Left cardiac atrium (tissue), 4 donors: ENCODE data around the gene POLR3A. TPM values are rescaled to one million over a fixed set of nuclear protein-coding genes. Genes with fewer than 3 reads are reported as not detected.

ENCODE experiments used
- ATAC-seq, 2 donors: fragments of 200-7000 bp; cut with Tn5 transposase; one replicate each; pipeline ENCODE4 v1.9.1; 2020; ENCODE audit warnings: mild to moderate bottlenecking in 2 of 2, moderate library complexity in 2 of 2
- DNase-seq: peaks from one replicate; pipeline ENCODE4 v3.0.0-alpha.2; 2020
- intact Hi-C, 2 donors: fragments of 100-400 bp; cut with DNase I; formaldehyde crosslinking; loops; one replicate each; pipeline versions ENCODE4 v1.14.1 to v1.15.1; 2022 to 2023
- total RNA-seq, 2 donors: library from RNA; stranded (reverse); fragmentation: NEBNext Ultra II Directional; extraction: Animal tissue kit (Norgen Biotek cat#: 25700); gene quantifications; one replicate each; pipeline ENCODE4 v1.2.1, GENCODE V29; 2021
- donor health status: DM: no; HTN: yes; CAD: no.
- donor health status: DM: no; HTN: yes; CAD: no; lungs with severe emphysema.
- donor health status: DM: yes; HTN: yes; CAD: no.
- donor health status: Dilated cardiomyopathy.

The POLR3A gene
- total RNA-seq, 2 donors from 2014 or later: 9.7 to 10.2 TPM

GRCh38 chr10:77969114-77969513, 60.2 kb downstream of the POLR3A start:
- ATAC-seq: no peak
- no peak for DNase-seq
- intact Hi-C loops: no loop called here

- no peak for ATAC-seq
- intact Hi-C loops: no loop called here
- no peak for DNase-seq
These were observed 61.7 kb downstream of the POLR3A start for GRCh38 chr10:77967611-77968022.

GRCh38 chr10:77965294-77965693, 64.0 kb downstream of the POLR3A start:
- DNase-seq: no peak
- intact Hi-C loops: no loop called here
- no peak for ATAC-seq

DNA sequence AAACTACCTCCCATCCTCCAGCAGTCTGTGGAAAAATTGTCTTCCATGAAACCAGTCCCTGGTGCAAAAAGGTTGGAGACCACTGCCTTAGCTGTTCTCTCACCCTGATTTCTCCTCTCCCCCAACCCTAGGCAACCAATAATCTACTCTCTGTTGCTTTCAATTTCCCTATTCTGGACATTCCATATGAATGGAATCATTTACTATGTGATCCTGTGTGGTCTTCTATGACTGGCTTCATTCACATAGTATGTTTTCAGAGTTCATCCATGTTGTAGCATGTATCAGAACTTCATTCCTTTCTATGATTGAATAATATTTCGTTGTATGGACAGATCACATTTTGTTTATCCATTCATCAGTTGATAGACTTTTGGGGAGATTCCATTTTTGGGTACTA, 64.5 kb downstream of the POLR3A start:
- intact Hi-C loops: no loop called here
- DNase-seq (no peak), ATAC-seq (no peak)

DNA sequence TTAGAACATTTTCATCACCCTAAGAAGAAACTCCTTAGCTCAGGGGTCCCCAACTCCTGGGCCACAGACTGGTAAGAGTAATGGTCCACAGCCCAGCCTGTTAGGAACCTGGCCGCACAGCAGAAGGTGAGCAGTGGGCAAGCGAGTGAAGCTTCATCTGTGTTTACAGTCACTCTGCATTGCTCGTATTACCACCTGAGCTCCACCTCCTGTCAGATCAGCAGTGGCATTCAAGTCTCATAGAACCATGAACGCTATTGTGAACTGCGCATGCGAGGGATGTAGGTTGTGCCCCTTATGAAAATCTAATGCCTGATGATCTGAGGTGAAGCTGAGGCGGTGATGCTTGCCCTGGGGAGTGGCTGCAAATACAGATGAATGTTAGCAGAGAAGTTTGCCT, 65.4 kb downstream of the POLR3A start:
- intact Hi-C loops: no loop called here
- ATAC-seq (no peak), DNase-seq (no peak)

DNA sequence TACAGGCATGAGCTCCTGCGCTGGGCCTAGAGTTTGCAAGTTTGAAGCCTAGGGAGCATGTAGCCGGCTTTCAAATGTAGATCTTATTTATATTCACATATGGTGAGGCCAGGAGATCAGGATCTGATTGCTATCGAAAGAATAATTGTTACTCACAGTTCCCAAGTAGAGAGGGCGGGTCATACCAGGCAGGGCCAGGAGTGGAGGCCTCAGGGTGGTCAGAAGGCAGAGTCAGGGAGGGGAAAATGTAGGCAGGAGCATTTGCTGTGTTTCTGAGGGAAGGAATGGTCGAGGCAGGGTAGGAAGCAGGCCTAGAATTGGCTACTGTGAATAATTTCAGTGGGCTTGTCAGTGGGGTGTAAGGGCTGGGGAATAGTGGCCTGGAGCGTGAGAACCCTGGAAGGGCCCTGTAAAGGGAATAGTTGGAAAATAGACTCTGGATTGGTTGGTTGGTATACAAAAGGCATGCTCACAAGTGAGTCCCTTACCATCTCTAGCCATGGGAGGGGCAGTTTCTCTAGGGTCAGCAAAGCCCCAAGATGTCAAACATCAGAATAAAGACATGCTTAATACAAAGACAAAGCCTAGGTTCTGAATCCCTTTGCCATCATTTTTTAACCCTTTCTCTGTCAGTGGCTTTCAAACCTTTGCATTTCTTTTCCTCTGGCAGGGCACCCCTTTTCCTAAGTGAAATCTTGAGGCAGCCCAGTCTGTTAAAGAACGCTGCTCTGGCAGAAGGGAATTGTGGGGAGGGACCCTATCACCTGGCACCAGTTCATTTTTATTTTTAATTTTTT, 66.8 kb downstream of the POLR3A start:
- DNase-seq (no peak), ATAC-seq (no peak)
- intact Hi-C loops: no loop called here

DNA sequence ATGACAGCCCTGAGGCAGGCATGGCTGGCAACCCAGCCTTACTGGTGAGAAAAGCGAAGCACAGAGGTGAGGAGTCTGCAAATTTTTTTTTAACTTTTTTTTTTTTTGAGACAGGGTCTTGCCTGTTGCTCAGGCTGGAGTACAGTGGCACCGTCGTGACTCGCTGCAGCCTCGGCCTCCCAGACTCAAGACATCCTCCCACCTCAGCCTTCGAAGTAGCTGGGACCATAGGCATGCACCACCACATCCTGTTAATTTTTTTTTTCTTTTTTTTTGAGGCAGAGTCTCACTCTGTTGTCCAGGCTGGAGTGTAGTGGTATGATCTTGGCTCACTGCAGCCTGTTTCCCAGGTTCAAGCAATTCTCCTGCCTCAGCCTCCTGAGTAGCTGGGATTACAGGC, 67.6 kb downstream of the POLR3A start:
- intact Hi-C loops: no loop called here
- no peak for DNase-seq
- no peak for ATAC-seq

- intact Hi-C loops: no loop called here
- ATAC-seq (no peak), DNase-seq (no peak)
These were observed 68.4 kb downstream of the POLR3A start for GRCh38 chr10:77960829-77961329.

DNA sequence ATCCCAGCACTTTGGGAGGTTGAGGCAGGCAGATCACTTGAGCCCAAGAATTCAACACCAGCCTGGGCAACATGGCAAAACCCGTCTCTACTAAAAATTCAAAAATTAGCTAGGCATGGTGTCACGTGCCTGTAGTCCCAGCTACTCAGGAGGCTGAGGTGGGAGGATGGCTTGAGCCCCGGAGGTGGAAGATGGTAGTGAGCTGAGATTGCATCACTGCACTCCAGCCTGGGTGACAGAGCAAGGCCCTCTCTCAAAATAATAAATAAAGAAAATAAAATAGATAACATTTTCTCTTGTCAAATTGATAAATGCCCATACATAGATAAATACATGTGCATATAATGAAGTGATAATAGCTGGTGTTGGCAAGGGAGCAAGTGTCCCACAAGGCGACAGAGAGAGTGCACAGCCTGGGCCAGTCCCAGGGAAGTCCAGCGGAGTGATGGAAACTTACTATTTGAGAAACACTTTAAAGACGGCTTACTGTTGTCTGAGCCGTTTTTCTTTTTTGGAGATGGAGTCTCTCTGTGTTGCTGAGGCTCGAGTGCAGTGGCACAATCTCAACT, 69.3 kb downstream of the POLR3A start:
- DNase-seq: no peak
- intact Hi-C loops: no loop called here
- ATAC-seq: no peak

- intact Hi-C loops: no loop called here
- DNase-seq: no peak
- no peak for ATAC-seq
These were observed 69.9 kb downstream of the POLR3A start for GRCh38 chr10:77959384-77959783.

DNA sequence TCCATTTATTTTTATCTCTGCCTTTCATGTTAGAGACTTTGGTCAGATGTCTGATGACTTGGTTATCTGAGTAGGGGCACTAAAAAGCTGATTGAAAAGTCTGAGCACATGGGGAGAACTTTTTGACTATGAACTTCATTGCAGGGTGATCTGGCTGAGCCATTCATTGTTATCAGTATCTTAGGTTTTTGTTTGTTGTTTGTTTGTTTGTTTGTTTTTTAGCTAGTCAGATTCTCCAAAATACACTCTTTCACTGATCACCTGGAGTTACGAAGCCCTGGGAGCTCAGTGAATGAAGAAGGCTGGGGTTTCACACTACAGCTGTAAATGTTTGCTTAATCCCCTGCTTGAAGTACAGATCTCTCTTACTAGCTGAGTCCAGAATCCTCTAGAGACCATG, 74.2 kb downstream of the POLR3A start:
- DNase-seq: no peak
- no peak for ATAC-seq
- intact Hi-C loops: no loop called here

- peak; percentile 40 for DNase-seq
- intact Hi-C loops: no loop called here
- peak; percentile 30 to 94 for ATAC-seq
These were observed 80.1 kb downstream of the POLR3A start for GRCh38 chr10:77949167-77949566.

DNA sequence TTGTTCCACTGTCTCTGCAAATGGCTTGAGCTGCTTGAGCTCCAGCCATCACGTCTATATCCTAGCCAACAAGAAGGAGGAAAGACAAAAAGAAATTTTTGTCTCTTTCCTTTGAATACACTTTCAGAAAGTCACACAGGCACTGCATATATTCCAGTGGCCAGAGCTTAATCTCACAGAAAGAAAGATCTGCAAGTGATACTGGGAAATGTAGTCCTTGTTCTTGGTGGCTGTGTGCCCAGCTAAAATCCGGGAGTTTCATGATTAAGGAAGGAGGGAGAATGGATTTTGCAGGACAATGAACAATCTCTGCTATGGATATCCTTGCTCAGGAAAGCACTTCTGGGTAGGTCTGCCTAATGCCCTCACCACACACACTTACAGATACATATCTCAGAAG, 83.2 kb downstream of the POLR3A start:
- no peak for ATAC-seq

GRCh38 chr10:77944519-77944918, 84.8 kb downstream of the POLR3A start:
- no peak for ATAC-seq
- no peak for DNase-seq
- intact Hi-C loops: no loop called here

More for the DNA sequence above, 83.2 kb downstream of the POLR3A start:
- intact Hi-C loops: no loop called here
- no peak for DNase-seq

GRCh38 chr10:77943121-77943901, 86.0 kb downstream of the POLR3A start:
- intact Hi-C loops: no loop called here
- peak; percentile 39 for DNase-seq
- ATAC-seq: peak; percentile 56 to 95

GRCh38 chr10:77941790-77942189, 87.5 kb downstream of the POLR3A start:
- no peak for ATAC-seq
- DNase-seq: no peak
- intact Hi-C loops: no loop called here

- ATAC-seq (no peak), DNase-seq (no peak)
- intact Hi-C loops: no loop called here
These were observed 88.7 kb downstream of the POLR3A start for GRCh38 chr10:77940627-77941026.

DNA sequence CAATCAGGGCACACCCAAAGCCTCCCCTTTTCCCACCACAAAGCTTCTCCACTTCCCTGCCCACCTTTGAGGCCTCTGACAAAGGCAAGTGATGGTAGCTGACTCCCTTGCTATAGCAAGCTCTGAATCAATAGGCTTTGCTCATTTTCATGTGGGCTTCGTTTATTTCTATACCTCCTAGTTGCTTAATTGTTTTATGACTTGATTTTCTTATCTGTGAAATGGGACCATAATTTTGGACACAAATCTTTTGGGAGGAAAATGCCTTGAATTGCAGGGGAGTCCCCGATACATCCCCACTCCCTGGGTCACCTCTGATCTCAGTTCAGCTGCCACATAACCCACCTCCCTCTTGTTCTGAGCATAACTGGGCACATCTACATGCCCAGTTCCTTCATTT, 89.1 kb downstream of the POLR3A start:
- intact Hi-C loops: no loop called here
- no peak for ATAC-seq
- no peak for DNase-seq

GRCh38 chr10:77939561-77940001, 89.7 kb downstream of the POLR3A start:
- DNase-seq: peak; percentile 26

More at GRCh38 chr10:77939561-77940001, 89.7 kb downstream of the POLR3A start:
- intact Hi-C loops: no loop called here
- peak; percentile 24 to 82 for ATAC-seq
